VCaP (cell line): ENCODE results near the gene L1TD1.
"Not testable (repeated sequence)": the region's sequence is repeated elsewhere in the genome, so short reads cannot be mapped to it uniquely, and the experiment has no call there.

ENCODE experiments used
- H3K27ac ChIP-seq: fragments of 450-650 bp; 2 replicates; pipeline ENCODE4 v1.5.1; 2017
- TF ChIP-seq, protein P1 (sequence below): fragments of 450-650 bp; conservative IDR thresholded peaks from 2 replicates; pipeline ENCODE4 v1.5.1; 2017; ENCODE audit warnings: mild to moderate bottlenecking, moderate library complexity

The L1TD1 gene

DNA sequence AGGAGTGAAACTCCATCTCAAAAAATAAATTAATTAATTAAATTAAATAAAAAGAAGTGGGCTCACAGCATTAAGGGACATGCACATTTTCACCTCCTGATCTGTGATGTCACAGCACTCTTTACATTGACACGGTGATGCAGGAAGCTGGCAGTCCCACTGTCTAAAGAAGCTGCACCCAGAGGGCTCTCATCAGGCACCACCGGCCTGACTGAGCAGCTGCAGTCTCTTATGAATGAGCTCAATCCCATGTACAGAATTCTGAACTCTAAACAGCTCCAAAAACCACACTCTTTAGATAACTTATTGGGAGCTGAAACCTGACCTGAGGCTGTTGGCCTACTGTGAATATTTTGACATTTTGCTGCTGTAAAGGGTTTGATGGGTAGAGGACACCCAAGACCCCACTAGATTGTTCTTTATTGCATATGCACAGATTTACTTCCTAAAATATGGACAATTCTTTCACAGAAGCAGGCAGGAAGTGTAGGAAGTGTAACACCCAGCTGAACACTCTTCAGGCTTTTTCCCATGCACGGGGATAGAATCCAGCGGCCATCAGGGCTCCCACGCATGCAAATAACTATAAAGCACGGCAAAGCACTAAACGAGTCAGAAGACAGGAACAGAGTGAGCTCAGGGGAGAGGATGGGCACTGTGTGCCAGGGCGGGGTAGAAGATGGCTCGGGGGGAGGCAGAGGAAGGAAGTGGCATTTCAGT is 46.2 kb downstream of the L1TD1 start:
- TF ChIP-seq, protein P1, sequence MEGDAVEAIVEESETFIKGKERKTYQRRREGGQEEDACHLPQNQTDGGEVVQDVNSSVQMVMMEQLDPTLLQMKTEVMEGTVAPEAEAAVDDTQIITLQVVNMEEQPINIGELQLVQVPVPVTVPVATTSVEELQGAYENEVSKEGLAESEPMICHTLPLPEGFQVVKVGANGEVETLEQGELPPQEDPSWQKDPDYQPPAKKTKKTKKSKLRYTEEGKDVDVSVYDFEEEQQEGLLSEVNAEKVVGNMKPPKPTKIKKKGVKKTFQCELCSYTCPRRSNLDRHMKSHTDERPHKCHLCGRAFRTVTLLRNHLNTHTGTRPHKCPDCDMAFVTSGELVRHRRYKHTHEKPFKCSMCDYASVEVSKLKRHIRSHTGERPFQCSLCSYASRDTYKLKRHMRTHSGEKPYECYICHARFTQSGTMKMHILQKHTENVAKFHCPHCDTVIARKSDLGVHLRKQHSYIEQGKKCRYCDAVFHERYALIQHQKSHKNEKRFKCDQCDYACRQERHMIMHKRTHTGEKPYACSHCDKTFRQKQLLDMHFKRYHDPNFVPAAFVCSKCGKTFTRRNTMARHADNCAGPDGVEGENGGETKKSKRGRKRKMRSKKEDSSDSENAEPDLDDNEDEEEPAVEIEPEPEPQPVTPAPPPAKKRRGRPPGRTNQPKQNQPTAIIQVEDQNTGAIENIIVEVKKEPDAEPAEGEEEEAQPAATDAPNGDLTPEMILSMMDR: no peak

DNA sequence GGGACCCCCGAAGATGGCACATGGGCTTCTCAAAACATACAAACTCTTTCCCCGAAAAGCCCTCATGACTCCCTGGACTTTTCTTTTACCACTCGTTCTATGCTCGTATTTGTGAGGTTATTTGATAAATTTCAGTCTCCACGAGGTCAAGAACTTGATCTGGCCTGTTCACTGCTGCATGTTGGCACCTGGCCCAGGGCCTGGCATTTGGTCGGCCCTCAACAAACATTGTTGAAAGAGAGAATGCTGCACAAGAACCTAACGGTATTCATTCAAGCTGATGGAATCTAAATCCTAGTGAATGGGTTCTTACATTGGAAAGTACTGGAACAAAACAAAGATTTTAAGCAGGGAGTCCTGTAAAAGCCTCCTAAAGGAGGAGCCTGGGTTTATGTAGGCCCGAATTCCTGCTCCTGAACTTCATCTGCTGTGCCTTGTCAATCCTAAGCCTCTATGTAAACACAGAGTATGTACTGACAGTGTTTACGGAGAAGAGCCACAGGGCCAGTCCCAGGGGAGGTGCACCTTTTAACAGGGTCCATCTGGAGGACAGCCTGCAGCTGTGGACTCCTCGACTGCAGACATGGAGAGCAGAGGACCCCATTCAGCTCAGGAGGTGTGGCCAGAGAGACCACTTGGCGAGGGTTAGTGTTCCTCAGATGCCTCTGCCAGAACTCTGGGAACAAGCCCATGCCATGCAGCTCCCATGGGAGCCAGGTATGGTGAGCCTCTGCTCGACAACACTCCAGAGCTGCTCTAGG is 46.9 kb downstream of the L1TD1 start:
- peak overlapping the region; percentile 77 for H3K27ac ChIP-seq

More for the DNA sequence above, 46.2 kb downstream of the L1TD1 start:
- peak overlapping the region; percentile 77 for H3K27ac ChIP-seq

DNA sequence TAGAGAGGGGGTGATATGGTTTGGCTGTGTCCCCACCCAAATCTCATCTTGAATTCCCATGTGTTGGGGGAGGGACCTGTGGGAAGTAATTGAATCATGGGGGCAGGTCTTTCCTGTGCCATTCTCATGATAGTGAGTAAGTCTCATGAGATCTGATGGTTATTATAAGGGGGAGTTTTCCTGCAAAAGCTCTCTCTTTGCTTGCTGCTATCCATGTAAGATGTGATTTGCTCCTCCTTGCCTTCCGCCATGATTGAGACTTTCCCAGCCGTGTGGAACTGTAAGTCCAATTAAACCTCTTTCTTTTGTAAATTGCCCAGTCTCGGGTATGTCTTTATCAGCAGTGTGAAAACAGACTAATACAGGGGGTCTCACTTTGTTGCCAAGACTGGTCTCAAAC is 49.7 kb downstream of the L1TD1 start:
- H3K27ac ChIP-seq: not testable (repeated sequence)

More for the DNA sequence above, 46.9 kb downstream of the L1TD1 start:
- TF ChIP-seq, protein P1: no peak

DNA sequence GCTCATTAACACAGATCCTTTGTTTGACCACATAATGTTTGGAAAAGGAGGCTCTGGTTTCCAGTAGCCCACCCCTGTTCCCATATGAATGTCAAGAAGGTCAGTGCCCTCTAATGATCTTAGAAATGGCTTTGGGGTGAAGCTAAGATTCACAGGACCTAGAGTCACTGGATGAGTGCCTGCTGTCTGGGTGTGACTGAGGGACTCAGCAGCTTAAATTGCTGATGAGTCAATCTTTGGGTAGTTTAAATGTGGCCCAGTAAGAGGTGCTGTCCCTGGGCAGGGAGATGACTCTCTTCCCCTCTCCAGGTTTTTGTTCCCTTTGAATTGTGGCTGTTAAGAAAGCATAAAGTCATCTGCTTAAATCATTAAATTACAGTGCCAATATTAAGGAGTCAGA is 50.6 kb downstream of the L1TD1 start:
- no peak overlapping the region for H3K27ac ChIP-seq
- TF ChIP-seq, protein P1: no peak

DNA sequence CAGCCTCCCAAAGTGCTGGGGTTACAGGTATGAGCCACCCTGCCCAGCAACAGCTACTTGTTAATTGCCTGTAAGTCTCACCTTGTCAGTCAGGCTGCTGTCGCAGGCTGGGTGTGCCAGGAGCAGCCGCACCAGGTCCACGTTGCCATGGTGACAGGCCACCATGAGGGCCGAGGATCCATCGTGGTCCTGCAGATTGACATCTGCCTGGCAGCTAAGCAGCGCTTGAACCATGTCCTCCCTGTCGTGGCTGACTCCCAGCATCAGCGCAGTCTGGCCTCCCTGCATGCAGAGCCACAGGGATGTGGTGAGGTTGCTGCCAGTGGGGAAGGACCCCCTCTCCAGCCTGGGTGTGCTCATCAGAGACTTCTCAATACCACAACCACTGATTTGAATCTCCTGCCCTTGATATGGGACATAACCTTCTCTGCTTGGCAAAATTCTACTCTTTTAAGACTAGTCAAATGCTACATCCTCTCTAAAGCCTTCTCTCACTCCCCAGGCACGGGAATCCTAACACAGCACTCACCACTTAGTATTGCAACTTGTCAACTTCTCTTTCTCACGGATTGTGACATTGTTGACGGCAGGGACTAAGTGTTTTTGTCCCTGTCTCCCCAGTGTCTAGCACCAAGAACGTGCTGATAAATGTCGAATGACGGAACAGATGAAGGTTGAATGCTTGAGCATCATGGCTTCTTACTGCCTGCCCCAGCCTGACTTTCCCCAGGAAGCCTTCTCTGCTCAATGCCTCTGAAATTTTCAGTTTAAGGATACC is 52.9 kb downstream of the L1TD1 start:
- TF ChIP-seq, protein P1: no peak
- H3K27ac ChIP-seq: no peak overlapping the region

DNA sequence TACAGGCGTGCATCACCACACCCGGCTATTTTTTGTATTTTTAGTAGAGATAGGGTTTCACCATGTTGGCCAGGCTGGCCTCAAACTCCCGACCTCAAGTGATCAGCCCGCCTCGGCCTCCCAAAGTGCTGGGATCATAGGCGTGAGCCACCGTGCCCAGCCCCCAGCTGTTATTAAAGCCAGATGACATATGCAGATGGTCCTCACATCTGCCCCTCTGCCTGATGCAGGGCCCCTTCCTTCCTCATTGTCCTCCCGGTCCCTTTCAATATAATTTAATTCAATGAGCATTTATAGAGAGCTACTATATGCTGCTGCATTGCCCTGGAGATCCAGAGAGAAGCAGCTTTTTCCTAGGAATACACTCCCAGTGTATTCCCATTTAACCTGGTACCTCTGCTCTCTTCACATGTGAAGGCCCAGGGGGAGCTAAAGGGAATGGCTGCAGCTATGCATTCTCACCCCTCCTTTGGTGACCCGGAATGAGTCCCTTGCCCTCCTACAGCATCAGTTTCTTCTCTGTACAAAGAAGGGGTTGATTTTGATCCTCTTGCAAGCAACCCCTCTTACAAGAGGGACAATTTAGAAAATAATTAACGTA is 55.6 kb downstream of the L1TD1 start:
- H3K27ac ChIP-seq: no peak overlapping the region

DNA sequence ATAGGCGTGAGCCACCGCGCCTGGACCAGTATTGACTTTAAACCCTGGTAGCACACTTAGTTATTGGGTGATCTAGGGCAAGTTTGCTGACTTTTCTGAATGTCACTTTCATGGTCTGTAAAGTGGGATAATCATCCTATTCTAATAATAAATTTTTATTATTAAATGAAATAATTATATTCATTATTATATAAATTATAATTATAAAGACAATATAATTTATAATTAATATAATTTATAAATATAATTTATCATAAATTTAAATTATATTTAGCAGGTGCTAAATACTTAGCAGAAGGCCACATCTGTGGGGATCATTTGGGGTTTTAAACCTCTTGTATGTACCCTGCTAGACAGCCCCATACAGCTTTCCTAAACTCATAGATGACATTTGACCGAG is 64.9 kb downstream of the L1TD1 start:
- no peak overlapping the region for H3K27ac ChIP-seq
- TF ChIP-seq, protein P1: no peak

More for the DNA sequence above, 55.6 kb downstream of the L1TD1 start:
- TF ChIP-seq, protein P1: no peak
